Ovary (tissue), 3 donors: Measurements from ENCODE around the gene STEAP1B.

ENCODE experiments used
- EP300 ChIP-seq: sonication (generic); formaldehyde crosslinking; IDR thresholded peaks from one replicate; pipeline ENCODE4 v1.6.1; 2017; ENCODE audit warnings: antibody characterized with exemption
- POLR2A ChIP-seq: fragments of 450-650 bp; IDR thresholded peaks from one replicate; pipeline ENCODE4 v1.6.1; 2017; ENCODE audit warnings: antibody characterized with exemption, mild to moderate bottlenecking, moderate library complexity
- TF ChIP-seq, protein P1 (sequence below), 3 donors: fragments of 450-650 bp in 2 of 3; fragments of 200-600 bp in 1 of 3; IDR thresholded peaks; one replicate each; pipeline versions ENCODE4 v1.5.1 to v1.8.0; 2016 to 2022; ENCODE audit warnings: antibody characterized with exemption in 3 of 3, mild to moderate bottlenecking in 1 of 3
- donor health status: DM: no; HTN: no; CAD: no.

DNA sequence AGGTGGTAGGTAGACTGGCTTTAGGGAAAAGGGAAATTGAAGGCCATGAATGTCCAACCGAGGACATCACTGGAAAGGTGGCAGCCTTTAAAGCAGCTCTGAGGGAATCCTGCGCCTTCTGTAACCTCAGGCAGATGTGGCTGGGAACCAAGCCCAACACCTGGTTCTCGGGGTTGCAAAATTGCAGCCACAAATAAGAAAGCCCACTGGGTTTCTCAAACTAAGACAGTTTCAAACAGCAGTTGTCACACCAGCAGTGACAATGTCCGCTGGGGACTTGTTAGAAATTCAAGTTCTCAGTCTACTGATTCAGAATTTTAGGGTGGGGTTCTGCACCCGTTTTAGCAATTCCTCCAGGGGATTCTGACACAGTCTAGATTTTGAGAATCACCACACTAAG lies 42.7 kb upstream of the STEAP1B start:
- TF ChIP-seq, protein P1, sequence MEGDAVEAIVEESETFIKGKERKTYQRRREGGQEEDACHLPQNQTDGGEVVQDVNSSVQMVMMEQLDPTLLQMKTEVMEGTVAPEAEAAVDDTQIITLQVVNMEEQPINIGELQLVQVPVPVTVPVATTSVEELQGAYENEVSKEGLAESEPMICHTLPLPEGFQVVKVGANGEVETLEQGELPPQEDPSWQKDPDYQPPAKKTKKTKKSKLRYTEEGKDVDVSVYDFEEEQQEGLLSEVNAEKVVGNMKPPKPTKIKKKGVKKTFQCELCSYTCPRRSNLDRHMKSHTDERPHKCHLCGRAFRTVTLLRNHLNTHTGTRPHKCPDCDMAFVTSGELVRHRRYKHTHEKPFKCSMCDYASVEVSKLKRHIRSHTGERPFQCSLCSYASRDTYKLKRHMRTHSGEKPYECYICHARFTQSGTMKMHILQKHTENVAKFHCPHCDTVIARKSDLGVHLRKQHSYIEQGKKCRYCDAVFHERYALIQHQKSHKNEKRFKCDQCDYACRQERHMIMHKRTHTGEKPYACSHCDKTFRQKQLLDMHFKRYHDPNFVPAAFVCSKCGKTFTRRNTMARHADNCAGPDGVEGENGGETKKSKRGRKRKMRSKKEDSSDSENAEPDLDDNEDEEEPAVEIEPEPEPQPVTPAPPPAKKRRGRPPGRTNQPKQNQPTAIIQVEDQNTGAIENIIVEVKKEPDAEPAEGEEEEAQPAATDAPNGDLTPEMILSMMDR (IDR thresholded peaks at IDR 0.05), result no peak
- TF ChIP-seq EP300 (no peak), POLR2A (no peak)
